ENCODE data around the gene CSTB.
A peak's percentile ranks its signal among the peaks of the same experiment; 100 is the strongest.

Gene CSTB

DNA sequence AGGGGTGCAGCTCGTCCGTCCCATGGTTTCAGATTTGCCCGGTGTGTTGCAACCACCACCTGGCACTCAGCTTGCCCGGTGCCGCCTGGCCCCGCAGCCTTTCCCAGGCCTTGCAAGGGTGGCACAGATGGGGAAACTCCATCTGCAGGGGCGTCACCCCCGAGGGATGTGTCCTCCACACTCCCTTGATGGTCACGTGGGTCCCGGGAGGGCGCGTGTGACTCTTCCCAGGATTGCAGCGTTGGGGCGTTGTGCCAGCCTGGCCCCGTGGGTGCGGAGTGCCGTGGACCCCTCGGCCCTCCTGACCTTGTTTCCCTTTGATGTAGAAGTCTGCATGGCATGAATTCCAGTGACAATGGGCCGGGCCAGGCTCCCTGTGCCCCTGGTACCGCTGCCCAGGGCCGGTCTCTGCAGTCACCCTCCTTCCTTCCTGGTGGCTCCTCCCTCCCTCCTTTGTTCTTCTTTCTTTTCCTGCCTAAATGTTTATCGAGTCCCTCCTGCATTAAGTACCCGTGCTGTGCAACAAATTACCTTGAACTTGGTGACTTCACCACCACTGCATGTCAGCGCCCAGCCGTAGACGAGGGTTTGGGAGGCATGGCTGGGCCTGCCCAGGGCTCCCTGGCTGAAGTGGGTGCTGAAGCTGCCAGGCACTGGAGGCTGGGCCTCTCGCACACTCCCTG lies 36.2 kb upstream of the CSTB start (continued):
- TF ChIP-seq, protein P1, sequence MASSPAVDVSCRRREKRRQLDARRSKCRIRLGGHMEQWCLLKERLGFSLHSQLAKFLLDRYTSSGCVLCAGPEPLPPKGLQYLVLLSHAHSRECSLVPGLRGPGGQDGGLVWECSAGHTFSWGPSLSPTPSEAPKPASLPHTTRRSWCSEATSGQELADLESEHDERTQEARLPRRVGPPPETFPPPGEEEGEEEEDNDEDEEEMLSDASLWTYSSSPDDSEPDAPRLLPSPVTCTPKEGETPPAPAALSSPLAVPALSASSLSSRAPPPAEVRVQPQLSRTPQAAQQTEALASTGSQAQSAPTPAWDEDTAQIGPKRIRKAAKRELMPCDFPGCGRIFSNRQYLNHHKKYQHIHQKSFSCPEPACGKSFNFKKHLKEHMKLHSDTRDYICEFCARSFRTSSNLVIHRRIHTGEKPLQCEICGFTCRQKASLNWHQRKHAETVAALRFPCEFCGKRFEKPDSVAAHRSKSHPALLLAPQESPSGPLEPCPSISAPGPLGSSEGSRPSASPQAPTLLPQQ (tag by site-specific recombination; IDR thresholded peaks at IDR 0.05): peak; percentile 72
- no peak for TF ChIP-seq ZNF701 (tag by site-specific recombination; IDR thresholded peaks at IDR 0.05)
- no peak for TF ChIP-seq ZNF621 (tag by site-specific recombination; IDR thresholded peaks at IDR 0.05)
- TF ChIP-seq ZNF610 (tag by site-specific recombination; IDR thresholded peaks at IDR 0.05; ENCODE audit: borderline replicate concordance): no peak
- no peak for TF ChIP-seq ZNF426 (tag by site-specific recombination; IDR thresholded peaks at IDR 0.05)
- TF ChIP-seq, protein P2, sequence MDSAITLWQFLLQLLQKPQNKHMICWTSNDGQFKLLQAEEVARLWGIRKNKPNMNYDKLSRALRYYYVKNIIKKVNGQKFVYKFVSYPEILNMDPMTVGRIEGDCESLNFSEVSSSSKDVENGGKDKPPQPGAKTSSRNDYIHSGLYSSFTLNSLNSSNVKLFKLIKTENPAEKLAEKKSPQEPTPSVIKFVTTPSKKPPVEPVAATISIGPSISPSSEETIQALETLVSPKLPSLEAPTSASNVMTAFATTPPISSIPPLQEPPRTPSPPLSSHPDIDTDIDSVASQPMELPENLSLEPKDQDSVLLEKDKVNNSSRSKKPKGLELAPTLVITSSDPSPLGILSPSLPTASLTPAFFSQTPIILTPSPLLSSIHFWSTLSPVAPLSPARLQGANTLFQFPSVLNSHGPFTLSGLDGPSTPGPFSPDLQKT (IDR thresholded peaks at IDR 0.05; ENCODE audit: borderline replicate concordance, low read depth, low read length): no peak
- TF ChIP-seq, protein P3, sequence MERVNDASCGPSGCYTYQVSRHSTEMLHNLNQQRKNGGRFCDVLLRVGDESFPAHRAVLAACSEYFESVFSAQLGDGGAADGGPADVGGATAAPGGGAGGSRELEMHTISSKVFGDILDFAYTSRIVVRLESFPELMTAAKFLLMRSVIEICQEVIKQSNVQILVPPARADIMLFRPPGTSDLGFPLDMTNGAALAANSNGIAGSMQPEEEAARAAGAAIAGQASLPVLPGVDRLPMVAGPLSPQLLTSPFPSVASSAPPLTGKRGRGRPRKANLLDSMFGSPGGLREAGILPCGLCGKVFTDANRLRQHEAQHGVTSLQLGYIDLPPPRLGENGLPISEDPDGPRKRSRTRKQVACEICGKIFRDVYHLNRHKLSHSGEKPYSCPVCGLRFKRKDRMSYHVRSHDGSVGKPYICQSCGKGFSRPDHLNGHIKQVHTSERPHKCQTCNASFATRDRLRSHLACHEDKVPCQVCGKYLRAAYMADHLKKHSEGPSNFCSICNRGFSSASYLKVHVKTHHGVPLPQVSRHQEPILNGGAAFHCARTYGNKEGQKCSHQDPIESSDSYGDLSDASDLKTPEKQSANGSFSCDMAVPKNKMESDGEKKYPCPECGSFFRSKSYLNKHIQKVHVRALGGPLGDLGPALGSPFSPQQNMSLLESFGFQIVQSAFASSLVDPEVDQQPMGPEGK (tag by site-specific recombination; IDR thresholded peaks at IDR 0.05): peak; percentile 64
- TF ChIP-seq ZNF202 (tag by site-specific recombination; IDR thresholded peaks at IDR 0.05; ENCODE audit: borderline replicate concordance): no peak
- TF ChIP-seq, protein P4, sequence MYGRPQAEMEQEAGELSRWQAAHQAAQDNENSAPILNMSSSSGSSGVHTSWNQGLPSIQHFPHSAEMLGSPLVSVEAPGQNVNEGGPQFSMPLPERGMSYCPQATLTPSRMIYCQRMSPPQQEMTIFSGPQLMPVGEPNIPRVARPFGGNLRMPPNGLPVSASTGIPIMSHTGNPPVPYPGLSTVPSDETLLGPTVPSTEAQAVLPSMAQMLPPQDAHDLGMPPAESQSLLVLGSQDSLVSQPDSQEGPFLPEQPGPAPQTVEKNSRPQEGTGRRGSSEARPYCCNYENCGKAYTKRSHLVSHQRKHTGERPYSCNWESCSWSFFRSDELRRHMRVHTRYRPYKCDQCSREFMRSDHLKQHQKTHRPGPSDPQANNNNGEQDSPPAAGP (tag by site-specific recombination; IDR thresholded peaks at IDR 0.05): peak; percentile 95
- no peak for TF ChIP-seq BCL11A (tag by site-specific recombination; IDR thresholded peaks at IDR 0.05; ENCODE audit: low read depth)
- no peak for TF ChIP-seq YY2 (tag by site-specific recombination; IDR thresholded peaks at IDR 0.05)
- no peak for TF ChIP-seq ZNF585B (tag by site-specific recombination; IDR thresholded peaks at IDR 0.05)
- TF ChIP-seq ZNF707 (tag by site-specific recombination; IDR thresholded peaks at IDR 0.05): no peak
- peak; percentile 71; the same call in 1 of the 2 replicates for TF ChIP-seq ZBTB48 (tag by site-specific recombination; IDR thresholded peaks at IDR 0.05)
- TF ChIP-seq, protein P5, sequence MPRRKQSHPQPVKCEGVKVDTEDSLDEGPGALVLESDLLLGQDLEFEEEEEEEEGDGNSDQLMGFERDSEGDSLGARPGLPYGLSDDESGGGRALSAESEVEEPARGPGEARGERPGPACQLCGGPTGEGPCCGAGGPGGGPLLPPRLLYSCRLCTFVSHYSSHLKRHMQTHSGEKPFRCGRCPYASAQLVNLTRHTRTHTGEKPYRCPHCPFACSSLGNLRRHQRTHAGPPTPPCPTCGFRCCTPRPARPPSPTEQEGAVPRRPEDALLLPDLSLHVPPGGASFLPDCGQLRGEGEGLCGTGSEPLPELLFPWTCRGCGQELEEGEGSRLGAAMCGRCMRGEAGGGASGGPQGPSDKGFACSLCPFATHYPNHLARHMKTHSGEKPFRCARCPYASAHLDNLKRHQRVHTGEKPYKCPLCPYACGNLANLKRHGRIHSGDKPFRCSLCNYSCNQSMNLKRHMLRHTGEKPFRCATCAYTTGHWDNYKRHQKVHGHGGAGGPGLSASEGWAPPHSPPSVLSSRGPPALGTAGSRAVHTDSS (tag by site-specific recombination; IDR thresholded peaks at IDR 0.05): no peak
- TF ChIP-seq ZNF121 (tag by site-specific recombination; IDR thresholded peaks at IDR 0.05): no peak
- no peak for TF ChIP-seq HOXC10 (CRISPR knock-in tag; IDR thresholded peaks at IDR 0.05)
- TF ChIP-seq ZNF48 (tag by site-specific recombination; IDR thresholded peaks at IDR 0.05): no peak
- TF ChIP-seq SP7 (tag by site-specific recombination; IDR thresholded peaks at IDR 0.05): peak; percentile 48; the same call in 1 of the 2 replicates
- TF ChIP-seq, protein P6, sequence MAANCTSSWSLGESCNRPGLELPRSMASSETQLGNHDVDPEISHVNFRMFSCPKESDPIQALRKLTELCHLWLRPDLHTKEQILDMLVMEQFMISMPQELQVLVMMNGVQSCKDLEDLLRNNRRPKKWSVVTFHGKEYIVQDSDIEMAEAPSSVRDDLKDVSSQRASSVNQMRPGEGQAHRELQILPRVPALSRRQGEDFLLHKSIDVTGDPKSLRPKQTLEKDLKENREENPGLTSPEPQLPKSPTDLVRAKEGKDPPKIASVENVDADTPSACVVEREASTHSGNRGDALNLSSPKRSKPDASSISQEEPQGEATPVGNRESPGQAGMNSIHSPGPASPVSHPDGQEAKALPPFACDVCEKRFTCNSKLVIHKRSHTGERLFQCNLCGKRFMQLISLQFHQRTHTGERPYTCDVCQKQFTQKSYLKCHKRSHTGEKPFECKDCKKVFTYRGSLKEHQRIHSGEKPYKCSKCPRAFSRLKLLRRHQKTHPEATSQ (tag by site-specific recombination; IDR thresholded peaks at IDR 0.05): no peak
- TF ChIP-seq, protein P7, sequence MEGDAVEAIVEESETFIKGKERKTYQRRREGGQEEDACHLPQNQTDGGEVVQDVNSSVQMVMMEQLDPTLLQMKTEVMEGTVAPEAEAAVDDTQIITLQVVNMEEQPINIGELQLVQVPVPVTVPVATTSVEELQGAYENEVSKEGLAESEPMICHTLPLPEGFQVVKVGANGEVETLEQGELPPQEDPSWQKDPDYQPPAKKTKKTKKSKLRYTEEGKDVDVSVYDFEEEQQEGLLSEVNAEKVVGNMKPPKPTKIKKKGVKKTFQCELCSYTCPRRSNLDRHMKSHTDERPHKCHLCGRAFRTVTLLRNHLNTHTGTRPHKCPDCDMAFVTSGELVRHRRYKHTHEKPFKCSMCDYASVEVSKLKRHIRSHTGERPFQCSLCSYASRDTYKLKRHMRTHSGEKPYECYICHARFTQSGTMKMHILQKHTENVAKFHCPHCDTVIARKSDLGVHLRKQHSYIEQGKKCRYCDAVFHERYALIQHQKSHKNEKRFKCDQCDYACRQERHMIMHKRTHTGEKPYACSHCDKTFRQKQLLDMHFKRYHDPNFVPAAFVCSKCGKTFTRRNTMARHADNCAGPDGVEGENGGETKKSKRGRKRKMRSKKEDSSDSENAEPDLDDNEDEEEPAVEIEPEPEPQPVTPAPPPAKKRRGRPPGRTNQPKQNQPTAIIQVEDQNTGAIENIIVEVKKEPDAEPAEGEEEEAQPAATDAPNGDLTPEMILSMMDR (tag by site-specific recombination; IDR thresholded peaks at IDR 0.05): no peak
- no peak for TF ChIP-seq ZNF624 (tag by site-specific recombination; IDR thresholded peaks at IDR 0.05)
- TF ChIP-seq, protein P8, sequence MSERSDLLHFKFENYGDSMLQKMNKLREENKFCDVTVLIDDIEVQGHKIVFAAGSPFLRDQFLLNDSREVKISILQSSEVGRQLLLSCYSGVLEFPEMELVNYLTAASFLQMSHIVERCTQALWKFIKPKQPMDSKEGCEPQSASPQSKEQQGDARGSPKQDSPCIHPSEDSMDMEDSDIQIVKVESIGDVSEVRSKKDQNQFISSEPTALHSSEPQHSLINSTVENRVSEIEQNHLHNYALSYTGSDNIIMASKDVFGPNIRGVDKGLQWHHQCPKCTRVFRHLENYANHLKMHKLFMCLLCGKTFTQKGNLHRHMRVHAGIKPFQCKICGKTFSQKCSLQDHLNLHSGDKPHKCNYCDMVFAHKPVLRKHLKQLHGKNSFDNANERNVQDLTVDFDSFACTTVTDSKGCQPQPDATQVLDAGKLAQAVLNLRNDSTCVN (tag by site-specific recombination; optimal IDR thresholded peaks at IDR 0.05): no peak
- no peak for TF ChIP-seq ZNF2 (tag by site-specific recombination; IDR thresholded peaks at IDR 0.05)
